HG03135 (cell line): ENCODE data around the gene ADPRH.
"Not testable (repeated sequence)": the region's sequence is repeated elsewhere in the genome, so short reads cannot be mapped to it uniquely, and the experiment has no call there.

ENCODE experiments used
- ATAC-seq: cut with Tn5 transposase; IDR thresholded peaks from one replicate; pipeline ENCODE4 v1.9.1; 2021; ENCODE audit warnings: mild to moderate bottlenecking, moderate library complexity; ENCODE audit not compliant: unreplicated experiment

The ADPRH gene

DNA sequence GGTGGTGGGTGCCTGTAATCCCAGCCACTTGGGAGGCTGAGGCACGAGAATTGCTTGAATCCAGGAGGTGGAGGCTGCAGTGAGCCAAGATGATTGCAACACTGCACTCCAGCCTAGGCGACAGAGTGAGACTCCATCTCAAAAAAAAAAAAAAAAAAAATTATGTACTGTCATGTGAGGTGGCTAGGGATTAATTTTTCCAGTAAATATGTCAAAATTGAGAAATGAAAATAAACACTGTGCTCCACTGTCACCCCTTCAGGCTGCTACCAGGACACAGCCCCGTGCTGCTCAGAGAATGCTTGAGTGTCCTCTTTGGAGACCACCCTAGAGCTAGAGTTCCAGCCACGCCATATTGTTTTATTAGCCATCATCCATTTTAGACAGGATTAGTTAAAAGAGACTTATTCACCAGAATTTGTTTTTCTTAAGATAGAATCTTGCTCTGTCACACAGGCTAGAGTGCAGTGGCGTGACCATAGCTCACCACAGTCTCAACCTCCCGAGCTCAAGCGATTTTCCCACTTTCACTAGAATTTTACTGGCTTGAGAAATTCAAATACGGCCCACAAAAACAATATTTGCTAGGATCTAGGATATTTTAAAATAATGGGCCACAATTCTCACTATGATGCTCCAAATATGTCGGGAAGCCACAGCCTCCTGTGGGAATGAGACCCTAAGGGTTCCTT is 20.5 kb upstream of the ADPRH start:
- ATAC-seq: no peak

DNA sequence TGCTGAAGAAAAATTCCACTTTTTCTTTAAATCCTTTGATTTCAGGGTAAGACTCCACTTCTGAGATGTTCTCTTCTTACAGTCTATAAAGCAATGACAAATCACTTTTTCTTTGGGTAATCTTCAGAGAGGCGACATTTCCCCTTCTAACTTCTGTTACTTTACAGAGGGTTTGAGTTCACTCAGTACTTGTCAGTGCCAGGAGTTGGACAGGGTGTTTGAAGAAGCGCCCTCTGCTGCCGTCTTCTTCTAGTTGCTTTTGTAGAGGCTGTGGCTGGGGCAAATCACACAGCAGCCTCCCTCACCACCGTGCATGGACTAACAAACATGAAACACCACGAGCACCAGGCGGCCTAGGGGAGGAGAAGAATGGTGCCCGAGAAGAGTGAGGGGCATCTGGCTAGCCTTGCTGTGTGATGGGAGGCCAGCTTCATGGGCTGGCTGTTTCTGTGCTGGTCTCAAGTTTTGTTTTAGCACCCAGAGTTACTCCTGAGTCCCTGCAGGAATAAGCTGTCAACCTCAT is 19.8 kb upstream of the ADPRH start, which contains the start of gene CD80:
Gene CD80 (minus strand): TSS at position 174 of the 523 bp plus-strand sequence. CDS start 1,886 bp downstream, outside the sequence.
- peak; percentile 55 for ATAC-seq

DNA sequence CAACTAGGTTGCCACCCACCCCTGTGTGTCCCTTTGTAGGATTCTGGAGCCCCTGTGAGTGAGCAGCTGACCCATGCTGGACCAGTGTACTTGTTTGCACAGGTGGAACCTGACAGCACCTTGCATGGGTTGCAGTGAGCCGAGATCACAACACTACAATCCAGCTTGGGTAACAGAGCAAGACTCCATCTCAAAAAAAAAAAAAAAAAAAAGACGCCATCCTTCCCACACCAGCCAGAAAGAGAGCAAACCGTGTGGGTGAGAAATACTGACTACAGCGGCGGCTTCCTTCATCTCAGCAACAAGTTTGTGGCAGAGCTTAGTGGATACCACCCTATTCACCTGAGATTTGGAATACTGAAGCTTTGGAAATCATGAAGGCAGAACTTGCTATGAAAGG is 19.1 kb upstream of the ADPRH start:
- ATAC-seq: no peak

DNA sequence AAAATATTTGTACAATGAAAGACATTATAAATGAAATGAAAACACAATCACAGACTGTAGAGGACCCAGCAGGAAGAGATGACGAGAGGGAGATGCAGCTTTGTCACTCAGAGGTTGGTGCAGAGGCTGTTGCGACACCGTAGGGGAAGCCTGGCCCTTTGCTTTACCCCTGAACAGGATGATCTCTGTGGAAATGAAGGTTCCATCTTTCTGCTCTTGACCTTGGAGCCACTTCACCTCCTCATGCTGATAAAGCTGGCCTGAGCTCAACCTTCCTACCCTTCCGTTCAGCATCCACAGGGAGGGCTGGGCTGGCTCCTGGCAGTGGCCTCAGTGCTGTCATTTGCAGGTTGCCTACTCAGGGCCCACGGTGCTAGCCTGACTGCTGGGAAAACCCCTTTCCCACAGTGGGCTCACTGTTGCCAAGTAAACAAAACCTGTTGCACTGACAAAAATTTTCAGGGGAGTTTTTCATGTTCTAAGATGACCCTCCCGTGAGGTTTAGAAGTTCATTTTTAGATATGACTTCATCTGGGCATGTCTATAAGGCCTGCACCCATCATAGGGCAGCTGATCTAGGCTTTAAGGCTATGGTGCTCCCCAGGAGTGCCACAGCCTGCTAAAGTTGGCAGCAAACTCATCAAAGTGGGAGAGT is 16.9 kb upstream of the ADPRH start:
- peak; percentile 77 for ATAC-seq

DNA sequence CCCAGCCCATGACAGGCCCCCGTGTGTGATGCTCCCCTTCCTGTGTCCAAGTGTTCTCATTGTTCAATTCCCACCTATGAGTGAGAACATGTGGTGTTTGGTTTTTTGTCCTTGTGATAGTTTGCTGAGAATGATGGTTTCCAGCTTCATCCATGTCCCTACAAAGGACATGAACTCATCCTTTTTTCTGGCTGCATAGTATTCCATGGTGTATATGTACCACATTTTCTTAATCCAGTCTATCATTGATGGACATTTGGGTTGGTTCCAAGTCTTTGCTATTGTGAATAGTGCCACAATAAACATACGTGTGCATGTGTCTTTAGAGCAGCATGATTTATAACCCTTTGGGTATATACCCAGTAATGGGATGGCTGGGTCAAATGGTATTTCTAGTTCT is 16.0 kb upstream of the ADPRH start:
- not testable (repeated sequence) for ATAC-seq

DNA sequence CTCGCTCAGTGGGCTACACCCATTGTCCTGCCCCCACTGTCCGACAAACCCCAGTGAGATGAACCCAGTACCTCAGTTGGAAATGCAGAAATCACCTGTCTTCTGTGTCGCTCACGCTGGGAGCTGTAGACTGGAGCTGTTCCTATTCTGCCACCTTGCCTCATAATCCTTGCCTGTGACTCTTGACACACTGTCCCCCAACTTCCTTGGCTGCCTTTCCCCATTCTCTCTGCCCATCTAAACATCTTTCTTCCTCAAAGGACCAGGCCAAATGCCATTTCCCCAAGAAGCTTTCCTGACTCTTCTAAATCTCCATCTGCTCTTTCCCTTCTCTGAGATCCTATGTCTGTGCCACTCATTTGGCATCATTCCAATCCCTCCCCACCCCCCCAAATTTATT is 10.1 kb upstream of the ADPRH start:
- no peak for ATAC-seq

DNA sequence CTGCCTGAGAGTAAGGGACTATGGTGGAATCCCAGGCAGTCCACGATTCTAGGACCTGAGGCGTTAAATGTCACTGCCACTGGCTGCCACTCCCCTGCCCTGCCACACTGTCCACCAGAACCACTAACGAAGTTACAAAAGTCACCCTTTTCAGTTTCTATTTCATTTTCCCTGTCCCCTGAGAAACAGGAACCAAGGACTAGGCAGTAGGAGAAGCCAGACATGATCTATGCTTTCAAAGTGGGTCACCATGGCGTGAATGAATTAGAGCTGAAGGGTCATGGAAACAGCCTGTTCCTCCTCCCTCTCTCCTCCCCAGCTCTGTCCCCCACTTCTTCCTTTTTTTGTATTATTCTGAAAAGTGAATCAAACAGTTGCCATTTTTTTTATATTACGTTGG is 9.1 kb upstream of the ADPRH start:
- peak; percentile 69 for ATAC-seq

DNA sequence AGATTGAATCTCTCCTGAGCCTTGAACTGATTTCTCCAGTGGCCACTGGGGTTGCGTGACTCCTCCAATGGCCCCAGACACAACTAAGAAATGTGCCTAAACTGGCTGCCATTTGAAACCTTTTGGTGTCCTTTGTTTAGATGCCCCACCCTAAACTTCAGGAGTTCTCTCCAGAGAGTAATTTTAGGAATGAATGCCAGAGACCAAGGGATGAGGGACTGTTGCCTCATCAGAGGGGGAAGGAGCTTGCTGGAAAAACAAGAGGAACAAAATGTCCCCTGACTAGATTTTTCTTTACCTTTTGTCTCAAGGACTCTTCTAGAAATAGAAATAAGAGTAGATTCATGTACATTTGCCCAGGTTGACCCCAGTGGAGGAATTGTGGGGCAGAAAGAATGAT is 8.1 kb upstream of the ADPRH start:
- no peak for ATAC-seq

DNA sequence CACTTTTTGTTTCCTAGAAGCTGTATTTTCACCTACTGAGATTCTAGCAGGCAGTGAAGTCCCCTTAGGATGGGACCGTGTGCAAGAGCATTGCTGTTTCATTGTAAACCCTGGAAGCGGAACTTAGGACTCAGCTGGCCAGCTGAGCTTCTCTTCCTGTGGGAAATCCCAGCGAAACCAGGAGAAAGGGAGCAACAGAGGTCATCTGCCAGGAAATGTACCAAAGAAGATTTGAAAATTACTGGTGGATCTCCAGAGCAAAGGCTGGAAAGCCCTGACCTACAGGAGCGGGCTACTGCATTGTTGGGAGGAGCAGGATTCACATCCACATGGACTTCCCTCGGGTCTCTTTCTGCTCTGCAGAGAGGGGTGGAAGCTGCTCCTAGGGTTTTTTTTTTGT is 7.6 kb upstream of the ADPRH start:
- no peak for ATAC-seq

DNA sequence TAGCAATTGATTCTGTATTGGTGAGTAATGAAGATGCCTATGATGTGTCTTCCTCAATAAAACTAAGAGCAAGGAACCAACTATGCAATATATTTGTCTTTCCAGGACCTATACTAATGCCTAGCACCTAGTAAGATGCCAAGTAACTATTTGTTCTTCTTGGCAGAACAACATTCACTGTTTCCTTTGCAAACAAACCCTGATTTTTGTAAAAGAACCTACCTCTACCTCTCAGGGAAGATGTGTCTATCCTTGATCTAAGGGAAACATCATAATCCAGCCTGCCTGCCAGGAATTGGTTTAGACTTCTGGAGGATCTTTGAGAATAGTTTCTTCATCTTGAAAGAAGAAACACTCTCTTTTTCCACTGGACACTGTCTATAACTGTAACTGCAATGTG is 3.8 kb upstream of the ADPRH start:
- no peak for ATAC-seq

DNA sequence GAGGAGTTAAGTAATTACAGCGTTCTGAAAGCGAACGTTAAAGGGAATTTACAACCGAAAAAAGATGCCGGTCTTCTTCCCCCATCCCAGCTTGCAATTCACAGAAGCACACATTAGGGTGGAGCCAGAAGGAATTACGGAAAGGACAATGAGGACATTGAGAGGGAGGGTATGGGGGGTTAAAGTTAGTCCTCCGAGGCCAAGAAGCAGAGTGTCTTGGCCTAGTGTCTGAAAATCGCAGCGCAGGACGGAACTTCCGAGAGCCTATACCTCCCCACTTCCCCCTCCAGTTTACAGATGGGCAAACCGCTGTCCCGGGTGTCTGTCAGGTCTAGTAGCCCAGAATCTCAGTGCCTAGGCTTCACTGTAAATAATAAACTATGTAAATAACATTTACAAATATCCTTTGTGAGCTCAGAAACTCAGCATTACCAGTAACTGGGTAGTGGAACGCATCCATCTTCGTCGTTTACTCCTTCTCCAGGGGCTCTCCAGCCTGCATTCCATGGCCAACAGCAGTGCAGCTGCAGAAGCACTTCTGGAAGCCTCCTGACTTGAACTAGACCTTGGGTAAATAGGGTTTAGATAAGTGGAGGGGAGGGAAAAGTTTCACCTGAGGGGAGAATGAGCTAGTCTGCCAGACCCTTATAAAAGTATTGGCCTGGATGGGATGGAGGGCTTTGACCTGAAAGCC is 922 bp downstream of the ADPRH start:
- ATAC-seq: peak; percentile 66

DNA sequence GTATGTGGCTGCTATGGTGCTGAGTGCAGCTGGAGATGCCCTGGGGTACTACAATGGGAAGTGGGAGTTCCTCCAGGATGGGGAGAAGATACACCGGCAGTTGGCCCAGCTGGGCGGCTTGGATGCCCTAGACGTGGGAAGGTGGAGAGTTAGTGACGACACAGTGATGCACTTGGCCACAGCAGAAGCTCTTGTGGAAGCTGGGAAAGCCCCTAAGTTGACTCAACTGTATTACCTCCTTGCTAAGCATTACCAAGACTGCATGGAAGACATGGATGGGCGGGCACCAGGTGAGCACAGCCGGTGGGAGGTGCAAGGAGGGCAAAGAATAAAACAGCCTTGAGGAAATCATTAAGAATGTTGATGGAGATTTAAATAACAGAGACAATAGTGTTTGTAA is 2.9 kb downstream of the ADPRH start:
- no peak for ATAC-seq

DNA sequence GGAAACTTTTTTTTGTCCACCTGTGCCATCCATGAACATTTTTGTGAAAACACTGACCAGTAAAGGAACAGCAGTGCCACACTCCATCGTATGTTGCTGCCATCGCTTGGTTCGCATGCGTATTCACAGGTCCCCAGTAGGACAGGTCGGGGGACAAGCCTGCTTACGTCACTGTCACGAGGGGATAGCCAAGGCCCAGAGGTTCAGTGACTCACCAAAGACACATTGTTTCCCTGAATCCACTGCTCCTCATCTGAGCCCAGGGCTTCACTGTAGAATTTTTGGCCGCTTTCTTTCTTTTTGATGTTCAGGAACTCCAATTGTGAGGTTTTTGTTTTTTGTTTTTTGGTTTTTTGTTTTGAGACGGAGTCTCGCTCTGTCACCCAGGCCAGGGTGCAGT is 5.9 kb downstream of the ADPRH start:
- no peak for ATAC-seq

DNA sequence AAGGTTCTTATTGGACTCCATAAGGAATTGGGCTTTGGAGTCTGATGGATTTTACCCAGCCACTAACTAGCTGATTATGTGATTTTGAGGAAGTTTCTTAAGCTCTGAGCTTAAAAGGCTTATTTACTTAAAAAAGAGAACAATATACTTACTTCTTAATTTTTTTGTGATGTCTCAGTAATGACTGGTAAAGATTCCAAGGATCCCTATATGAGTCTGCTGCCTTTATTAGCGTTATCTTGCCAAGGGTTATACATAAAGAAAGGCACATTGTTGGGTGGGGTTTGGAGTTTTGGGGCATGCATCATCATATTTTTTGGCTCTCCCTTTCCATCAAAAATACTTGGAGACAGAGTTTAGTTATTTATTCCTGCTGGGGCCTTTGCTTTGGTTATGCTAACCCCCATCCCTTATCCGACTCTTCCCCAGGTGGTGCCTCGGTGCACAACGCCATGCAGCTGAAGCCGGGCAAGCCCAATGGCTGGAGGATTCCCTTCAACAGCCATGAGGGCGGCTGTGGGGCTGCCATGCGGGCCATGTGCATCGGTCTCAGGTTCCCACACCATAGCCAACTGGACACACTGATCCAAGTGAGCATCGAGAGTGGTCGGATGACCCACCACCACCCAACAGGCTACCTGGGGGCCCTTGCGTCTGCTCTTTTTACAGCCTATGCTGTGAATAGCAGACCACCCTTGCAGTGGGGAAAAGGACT is 6.7 kb downstream of the ADPRH start:
- ATAC-seq: no peak

DNA sequence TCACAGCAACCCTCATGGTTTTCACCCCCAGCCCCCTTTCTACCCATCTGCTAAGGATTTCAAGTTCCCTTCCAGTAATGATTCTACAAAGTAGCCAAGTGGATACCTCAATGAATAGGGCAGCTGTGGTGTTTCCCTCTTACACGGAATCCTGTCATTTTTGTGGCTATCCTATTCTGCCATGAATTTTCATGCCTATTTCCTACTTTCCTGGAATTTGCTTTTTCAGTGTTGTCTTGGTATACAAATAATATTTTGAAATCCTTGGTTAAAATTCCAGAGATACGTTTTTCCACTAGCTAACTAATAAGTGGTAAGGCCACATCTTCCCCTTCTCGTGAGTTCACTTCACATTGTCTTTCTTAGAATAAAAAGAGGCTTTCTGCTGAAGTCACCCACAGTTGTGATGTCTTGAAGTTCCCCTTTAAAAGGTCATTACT is 7.5 kb downstream of the ADPRH start:
- no peak for ATAC-seq

DNA sequence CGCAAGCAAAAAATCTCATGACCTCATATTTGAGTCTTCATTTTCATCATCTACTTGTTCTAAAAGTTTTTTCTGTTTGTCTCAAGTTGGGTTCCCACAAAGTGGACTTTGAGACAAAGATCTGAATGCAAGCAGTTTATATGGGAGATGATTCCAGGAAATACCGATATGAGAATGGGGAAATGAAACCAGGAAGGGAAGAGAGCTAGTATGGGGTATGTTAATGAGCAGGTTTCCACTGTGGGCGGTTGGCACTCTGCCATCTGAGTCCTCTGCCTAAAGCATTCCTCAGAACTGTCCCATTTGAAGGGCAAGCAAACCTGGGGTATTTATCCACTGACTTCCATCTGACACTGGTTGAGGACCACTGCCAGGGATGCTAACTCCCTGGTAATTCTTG is 8.8 kb downstream of the ADPRH start:
- ATAC-seq: no peak

DNA sequence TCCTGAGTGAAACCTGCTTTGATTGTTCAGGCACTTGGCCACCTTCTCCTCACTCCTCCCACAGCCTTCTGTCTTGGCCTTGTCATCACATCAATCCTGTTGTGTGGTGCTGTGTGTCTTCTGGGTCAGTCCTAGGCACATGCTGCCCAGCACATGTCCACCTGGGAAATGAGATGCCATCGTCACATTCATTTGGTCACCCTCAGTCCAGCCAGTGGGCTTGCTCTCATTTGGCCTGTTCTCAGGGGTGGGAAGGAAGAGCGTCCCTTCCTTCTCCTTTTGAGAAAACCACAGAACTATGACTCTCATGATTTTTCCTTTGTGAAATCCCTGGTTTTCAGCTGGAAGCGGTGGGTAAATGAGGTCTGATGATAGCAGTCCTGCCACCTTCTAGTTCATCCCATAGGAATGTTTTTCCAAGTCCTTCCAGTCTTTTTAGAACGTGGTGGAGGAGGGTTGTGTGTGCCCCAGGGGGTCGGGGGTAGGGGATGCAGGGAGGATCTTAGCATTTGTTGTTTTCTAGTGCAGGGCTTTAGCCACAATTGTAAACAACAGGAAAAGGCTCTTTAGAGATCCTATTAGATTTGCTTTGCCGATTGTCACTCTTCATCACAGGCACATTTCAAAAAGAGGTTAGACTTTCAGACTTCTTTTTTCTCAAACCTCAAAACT is 9.9 kb downstream of the ADPRH start:
- no peak for ATAC-seq

DNA sequence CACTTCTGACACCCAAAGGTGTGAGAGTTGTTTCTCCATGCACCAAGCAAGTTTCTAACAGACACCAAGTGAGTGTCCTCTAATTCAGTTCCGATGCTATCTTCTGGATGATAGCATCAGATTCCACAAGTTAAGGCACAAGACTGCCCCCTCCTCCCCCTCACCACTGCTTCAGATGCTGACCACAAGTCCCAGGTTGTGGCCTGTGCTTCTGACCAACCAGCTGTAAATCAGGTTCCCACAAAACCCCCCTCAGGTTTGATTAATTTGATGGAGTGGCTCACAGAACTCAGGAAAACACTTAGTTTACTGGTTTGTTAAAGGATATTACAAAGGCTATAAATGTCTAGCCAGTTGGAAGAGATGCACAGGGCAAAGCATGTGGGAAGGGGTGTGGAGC is 11.4 kb downstream of the ADPRH start:
- no peak for ATAC-seq

DNA sequence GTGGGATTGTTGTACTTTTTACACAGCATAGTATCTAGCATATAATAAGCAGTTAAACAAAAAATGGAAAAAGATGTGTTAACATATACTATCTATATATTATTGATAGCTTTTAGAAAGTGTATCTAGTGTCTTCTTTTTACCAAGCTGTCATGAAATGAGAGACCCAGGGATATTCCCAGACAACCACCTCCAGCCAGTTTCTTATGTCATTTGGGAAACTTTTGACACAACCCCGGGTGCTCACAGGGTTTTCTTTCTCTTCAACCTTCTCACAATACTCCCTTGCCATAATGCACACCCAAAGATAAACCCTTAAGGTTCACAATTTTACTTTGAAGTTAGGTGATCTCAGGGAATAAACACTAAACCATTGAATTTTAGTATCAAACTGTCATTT is 13.6 kb downstream of the ADPRH start:
- no peak for ATAC-seq

DNA sequence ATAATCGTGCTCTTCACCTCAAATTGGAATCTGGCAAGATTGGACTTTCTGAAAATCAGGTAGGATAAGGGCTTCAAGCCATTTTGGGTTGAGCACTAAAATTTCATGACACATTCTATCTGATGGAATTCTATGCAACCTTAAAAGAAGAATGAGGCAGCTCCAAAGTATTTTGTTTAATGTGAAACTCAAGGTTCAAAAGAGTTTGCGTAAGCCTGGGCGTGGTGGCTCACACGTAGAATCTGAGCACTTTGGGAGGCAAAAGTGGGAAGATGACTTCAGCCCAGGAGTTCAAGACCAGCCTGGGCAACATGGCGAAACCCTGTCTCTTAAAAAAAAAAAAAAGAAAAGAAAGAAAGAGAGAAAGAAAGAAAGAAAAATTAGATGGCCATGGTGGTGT is 14.8 kb downstream of the ADPRH start:
- no peak for ATAC-seq

DNA sequence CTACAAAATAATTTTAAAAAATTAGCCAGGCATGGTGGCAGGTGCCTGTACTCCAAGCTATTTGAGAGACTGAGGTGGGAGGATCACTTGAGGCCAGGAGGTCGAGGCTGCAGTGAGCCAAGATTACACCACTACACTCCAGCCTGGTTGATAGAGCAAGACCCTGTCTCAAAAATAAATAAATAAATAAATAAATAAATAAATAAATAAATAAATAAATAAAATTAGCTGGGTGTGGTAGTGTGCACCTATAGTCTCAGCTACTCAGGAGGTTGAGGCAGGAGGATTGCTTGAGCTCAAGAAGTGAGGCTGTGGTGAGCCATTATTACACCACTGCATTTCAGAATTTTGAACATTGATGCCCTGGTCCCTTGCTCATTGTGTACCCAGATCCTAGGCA is 15.6 kb downstream of the ADPRH start:
- not testable (repeated sequence) for ATAC-seq
